ENCODE data around the gene RPTOR. TPM values are rescaled to one million over a fixed set of nuclear protein-coding genes. Genes with fewer than 3 reads are reported as not detected.

RPTOR gene
- total RNA-seq, 1 experiment from 2014 or later = 10.1 TPM

- DNase-seq (ENCODE audit: low read depth) = no peak
These were observed 450.5 kb downstream of the RPTOR start for GRCh38 chr17:80995131-80995530.

- DNase-seq (ENCODE audit: low read depth) = no peak
These were observed 452.0 kb downstream of the RPTOR start for GRCh38 chr17:80996422-80997305.

GRCh38 chr17:80997424-80998117 lies 452.9 kb downstream of the RPTOR start:
- peak; percentile 80 for DNase-seq (ENCODE audit: low read depth)

- DNase-seq (ENCODE audit: low read depth) = no peak
These were observed 453.6 kb downstream of the RPTOR start for GRCh38 chr17:80998118-80998747.

- DNase-seq (ENCODE audit: low read depth) = no peak
These were observed 454.3 kb downstream of the RPTOR start for GRCh38 chr17:80998748-80999535.

- DNase-seq (ENCODE audit: low read depth) = no peak
These were observed 455.1 kb downstream of the RPTOR start for GRCh38 chr17:80999536-81000333.

- DNase-seq (ENCODE audit: low read depth) = no peak
These were observed 455.6 kb downstream of the RPTOR start for GRCh38 chr17:81000334-81000630.

- DNase-seq (ENCODE audit: low read depth) = no peak
These were observed 456.2 kb downstream of the RPTOR start for GRCh38 chr17:81000631-81001357.

- DNase-seq (ENCODE audit: low read depth) = no peak
These were observed 457.4 kb downstream of the RPTOR start for GRCh38 chr17:81002013-81002384.

- peak; percentile 73 for DNase-seq (ENCODE audit: low read depth)
These were observed 458.0 kb downstream of the RPTOR start for GRCh38 chr17:81002409-81003361.

GRCh38 chr17:81003711-81004475 lies 459.3 kb downstream of the RPTOR start:
- DNase-seq (ENCODE audit: low read depth) = peak; percentile 28

GRCh38 chr17:81006891-81007290 lies 462.3 kb downstream of the RPTOR start:
- DNase-seq (ENCODE audit: low read depth) = no peak

- no peak for DNase-seq (ENCODE audit: low read depth)
These were observed 463.5 kb downstream of the RPTOR start for GRCh38 chr17:81008140-81008539.

GRCh38 chr17:81009136-81009535 lies 464.5 kb downstream of the RPTOR start:
- no peak for DNase-seq (ENCODE audit: low read depth)

- DNase-seq (ENCODE audit: low read depth) = no peak
These were observed 466.3 kb downstream of the RPTOR start for GRCh38 chr17:81010935-81011334.

GRCh38 chr17:81011951-81012350 lies 467.3 kb downstream of the RPTOR start:
- no peak for DNase-seq (ENCODE audit: low read depth)

GRCh38 chr17:81012574-81013447 lies 468.2 kb downstream of the RPTOR start:
- no peak for DNase-seq (ENCODE audit: low read depth)

- no peak for DNase-seq (ENCODE audit: low read depth)
These were observed 469.0 kb downstream of the RPTOR start for GRCh38 chr17:81013642-81014041.

Data from RPMI7951 (cell line).